HG03159 (cell line): ENCODE measurements around the gene TNFAIP6.

Experiments used
- ATAC-seq: cut with Tn5 transposase; IDR thresholded peaks from one replicate; pipeline ENCODE4 v1.9.1; 2021; ENCODE audit warnings: mild to moderate bottlenecking, moderate library complexity; ENCODE audit not compliant: unreplicated experiment

TNFAIP6 gene

DNA sequence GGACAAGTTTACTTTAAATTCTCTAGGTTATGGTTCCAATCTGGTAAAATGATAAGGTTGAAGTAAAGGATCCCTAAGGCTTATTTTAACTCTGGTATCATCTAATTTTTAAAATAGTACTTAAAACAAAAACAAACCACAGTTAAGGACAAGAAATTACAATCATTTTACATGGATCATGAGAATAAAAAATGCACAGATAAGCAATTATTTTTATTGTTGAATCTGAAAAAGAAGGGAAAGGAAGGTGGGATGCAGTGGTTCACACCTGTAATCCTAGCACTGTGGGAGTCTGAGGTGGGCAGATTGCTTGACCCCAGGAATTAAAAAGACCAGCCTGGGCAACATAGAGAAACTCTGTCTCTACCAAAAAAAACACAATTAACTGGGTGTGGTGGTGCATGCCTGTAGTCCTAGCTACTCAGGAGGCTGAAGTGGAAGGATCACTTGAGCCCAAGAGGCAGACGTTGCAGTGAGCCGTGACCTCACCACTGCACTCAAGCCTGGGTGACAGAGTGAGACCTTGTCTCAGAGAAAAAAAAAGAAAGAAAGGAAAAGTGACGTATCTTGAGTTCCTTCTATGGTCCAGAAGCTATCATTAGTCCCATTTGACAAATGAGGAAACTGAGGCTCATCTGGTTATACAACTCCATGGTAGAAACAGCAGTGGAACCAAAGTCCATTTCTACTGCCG is 2.5 kb downstream of the TNFAIP6 start:
- no peak for ATAC-seq

DNA sequence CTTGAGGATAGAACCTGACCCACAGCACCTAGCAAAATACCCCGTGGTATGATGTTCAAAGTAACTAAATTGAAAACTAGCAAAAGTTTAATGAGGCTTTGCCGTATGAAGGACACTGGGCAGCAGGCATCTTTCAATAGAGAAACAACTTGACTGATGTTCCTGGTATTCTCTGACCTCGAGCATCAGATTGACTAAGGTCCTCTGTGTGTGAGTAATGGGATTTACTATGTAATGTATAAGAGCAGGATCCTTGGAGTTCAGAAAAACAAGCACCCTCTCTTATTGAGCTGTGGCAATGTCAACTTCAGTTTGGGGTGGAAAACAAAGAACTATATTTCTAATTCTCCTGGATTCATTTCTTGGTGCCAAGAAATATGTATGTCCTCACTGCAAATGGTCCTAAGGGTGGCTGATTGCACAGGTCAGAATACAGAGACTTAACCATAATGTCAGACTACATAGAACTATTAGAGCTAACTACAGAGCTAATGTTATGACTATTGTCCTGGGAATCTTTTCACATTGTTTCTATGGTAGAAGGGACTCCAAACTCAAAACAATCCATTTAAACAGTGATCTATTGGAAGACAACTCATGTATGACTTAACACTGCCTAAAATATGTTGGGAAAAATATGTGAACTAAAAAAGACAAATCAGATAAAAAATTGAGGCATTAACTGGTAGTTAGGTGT is 4.4 kb downstream of the TNFAIP6 start:
- ATAC-seq, result no peak

DNA sequence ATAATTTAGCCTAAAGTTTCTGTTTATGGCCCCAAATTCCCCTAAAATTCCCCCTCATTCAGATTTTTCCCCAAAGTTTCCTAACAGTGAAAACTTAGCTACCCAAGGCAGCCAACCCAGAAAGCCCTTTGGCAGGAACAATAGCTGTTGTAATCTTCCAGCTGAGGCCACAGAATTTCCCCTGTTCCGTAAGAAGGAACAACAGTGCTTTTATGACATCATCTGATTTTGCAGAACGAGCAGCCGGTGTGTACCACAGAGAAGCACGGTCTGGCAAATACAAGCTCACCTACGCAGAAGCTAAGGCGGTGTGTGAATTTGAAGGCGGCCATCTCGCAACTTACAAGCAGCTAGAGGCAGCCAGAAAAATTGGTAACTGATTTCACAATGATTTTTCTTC is 6.3 kb downstream of the TNFAIP6 start:
- ATAC-seq, result peak; percentile 70

DNA sequence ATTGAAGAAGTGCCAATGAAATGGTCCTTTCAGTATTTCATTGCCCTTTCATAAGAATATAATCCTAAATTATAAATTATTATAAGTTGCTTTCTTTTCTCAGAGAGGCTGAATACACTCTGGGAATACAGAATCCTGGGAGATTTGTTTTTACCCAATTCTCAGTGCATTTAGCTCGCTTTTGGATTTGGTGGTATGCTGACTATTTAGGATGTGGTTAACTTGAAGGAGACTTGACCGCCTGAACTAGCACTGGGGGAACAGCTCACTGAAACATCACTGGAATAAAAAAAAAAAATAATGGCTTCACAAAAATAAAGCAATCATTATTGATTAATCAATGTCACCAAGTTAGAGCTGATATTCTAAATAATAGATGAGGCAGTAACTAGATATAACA is 10.2 kb downstream of the TNFAIP6 start:
- ATAC-seq, result no peak

DNA sequence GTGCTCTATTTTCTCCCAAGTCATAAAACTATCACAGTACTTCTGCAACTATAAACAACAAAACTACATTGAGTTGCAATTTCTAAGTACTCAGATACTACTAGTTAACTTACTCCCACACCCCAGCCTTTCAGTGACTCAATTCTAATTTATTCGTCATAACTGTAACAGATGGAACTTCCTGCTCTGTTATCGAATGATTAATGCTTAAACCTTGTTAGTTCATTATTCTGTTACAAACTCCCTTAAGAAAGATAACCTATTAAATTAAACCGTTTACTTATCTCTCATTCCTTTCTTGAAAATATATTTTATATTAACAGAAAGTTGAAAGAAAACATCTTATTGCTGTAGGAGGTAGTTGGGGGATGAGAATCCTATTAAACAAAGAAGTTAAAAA is 17.0 kb downstream of the TNFAIP6 start:
- peak; percentile 98 for ATAC-seq

DNA sequence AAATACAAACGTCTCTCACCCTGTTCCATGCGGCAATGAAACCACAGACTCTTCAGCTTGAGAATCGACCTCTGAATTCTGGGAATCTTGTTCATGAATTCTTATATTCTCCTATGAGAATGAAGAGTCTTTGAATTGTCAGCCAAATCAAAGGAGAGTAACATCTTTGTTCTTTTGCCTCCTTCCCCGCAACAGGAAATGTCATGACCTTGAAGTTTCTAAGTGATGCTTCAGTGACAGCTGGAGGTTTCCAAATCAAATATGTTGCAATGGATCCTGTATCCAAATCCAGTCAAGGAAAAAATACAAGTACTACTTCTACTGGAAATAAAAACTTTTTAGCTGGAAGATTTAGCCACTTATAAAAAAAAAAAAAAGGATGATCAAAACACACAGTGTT is 21.8 kb downstream of the TNFAIP6 start:
- ATAC-seq, result no peak

DNA sequence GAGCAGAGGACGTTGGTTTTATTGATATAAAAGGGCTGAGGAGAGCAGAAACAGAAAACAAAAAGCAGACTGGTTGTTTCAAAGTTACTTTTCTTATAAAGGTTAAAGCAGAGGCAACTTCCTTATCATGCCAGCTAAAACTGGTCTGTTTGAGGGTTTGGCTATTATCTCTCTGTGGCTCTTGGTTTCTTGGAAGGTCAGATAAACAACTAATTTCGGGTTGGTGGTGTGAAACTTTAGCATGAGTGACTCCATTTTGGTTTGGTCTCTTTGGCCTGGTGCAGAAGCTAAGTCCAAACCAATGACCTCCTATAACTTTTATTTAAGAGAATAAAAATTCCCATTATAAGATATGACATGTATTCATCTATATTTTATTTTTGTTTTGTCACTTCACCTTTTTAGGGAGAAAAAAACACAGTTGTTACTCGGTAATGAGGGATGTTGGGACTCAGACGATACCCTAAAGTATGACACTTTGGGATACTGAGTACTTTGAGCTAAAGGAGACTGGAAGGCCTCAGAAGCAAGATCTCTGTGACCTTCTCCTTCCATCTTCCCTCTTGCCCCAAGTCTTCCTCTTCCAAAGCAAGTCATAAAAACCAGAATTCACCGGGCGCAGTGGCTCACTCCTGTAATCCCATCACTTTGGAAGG is 23.3 kb downstream of the TNFAIP6 start:
- no peak for ATAC-seq

DNA sequence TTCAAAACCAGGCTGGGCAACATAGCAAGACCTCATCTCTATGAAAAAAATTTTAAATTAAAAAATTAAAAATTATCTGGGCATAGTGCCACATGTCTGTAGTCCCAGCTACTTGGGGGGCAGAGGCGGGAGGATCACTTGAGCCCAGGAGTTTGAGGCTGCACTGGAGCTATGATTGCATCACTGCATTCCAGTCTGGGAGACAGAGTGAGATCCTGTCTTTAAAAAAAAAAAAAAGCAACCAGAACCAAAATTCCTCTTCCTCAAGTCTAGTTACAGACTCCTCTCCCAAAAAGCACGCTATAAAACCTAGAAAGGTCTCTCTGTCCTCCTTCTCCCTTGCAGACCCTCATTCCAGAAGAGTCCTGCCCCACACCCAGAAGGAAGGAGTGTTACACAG is 23.9 kb downstream of the TNFAIP6 start:
- no peak for ATAC-seq

DNA sequence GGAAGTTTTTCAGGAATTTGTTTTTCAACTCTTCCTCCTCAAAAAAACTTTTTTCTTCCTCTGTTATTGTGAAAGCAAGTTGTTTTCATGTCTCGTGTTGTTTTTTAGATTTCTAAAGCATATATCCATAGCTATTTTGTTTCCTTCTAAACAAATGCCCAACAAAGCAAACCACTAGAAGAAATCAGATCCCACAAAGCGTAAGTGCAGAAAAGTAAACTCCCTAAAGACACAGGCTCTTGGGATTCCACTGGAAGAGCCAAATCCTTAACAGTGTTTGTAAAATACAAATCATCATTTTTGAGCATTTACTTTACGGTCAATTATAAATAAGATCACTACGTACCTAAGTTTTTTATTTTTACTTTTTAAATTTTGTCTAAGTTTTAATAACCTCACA is 30.6 kb downstream of the TNFAIP6 start:
- no peak for ATAC-seq

DNA sequence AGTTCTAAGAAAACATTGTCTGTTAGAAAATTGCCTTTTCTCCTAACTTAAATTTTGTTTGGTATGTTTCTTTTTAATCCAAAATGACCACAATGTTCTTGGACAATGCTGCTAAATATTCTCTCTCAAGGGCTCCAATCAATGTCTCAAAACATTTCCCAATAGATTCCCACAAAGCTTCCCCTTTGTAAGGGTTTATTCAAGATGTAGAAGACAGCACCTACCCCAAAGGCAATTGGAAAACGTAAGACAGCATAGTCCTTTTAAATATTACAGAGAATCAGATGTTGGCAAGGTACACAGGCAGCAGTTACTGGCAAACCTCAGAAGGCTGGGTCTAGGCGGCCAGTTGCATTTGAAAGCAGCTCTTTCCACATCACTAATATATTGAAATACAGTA is 34.0 kb downstream of the TNFAIP6 start:
- no peak for ATAC-seq

DNA sequence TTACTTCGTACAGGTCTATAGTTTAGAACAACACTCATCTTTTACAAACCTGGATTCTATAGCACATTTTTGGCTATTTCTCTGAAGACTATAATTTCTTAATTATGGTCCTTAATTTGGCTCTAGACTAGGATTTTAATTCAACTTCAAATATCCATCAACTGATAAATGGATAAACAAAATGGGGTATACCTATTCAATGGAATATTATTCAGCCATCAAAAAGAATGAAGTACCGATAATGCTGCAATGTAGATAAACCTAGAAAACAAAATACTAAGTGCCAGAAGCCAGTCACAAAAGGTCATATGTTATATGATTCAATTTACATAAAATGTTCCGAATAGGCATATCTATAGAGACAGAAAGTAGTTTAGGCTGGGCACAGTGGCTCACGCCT is 37.1 kb downstream of the TNFAIP6 start:
- no peak for ATAC-seq

DNA sequence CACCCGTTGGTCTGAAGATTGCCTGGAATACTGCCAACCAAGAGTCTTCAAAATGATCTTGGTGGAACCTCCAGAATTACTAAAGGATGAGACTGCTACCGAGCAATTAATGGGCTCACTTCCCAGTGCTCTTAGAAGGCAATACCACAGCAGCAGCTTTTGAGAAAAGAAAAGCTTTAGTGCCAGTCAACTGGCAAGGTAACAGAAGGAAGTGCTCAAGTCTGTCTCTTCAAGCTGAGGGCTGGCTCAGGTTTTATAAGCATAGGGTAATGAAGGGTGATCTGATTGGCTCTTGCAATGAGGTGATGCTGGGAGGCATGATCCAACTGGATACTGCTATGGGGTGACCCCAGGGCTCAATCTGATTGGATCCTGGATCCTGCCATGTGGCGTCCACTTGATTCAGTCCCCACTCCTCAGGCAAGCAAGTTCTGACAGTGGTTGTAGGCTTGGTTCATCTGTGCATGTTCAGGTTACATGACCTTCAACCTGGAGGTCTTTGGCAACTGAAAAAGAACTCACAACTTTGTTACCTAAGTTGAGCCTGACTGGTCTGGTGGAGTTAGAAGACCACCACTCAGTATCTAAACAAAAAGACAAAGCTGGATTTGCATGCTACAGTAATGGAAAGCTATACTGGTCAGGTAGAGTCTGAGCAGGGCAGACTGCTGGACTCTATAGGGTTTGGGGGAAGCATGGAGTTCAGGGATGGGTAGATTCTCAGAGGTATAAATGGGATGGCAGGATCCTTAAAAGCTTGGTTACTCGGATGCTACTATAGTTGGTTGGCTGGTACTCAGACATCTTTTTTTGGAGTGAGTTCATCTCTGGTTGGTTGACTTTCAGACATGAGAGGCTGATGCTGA is 38.4 kb downstream of the TNFAIP6 start:
- ATAC-seq, result no peak

DNA sequence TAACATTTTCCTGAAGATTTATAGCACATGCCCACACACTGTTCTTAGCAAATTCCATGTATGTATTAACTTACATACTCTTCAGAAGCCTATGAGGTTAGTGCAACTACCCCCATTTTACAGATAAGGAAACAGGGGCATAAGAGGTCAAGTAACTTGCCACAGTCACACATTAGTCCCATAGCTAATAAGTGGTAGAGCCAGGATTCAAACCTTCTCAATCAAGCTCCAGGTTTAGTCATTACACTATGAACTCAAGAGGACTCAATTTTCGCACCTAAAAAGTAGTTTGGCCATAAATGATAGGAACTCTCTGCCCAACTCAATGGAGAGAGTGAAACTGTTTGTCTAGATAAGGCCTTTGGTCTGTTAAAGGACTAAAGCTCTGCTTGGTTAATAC is 42.6 kb downstream of the TNFAIP6 start:
- ATAC-seq, result no peak

DNA sequence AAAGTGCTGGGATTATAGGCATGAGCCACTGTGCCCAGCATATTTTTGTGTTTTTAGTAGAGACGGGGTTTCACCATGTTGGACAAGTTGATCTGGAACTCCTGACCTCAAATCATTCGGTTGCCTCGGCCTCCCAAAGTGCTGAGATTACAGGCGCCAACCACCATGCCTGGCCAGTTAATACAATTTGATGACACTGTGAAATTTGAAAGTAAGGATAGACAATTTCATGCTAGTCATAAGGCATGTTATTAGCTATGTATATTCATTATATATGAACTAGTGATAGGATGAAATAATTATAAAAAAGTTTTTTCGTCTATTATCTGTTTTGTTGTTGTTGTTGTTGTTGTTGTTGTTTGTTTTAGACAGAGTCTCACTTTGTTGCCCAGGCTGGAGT is 43.8 kb downstream of the TNFAIP6 start:
- ATAC-seq, result no peak

DNA sequence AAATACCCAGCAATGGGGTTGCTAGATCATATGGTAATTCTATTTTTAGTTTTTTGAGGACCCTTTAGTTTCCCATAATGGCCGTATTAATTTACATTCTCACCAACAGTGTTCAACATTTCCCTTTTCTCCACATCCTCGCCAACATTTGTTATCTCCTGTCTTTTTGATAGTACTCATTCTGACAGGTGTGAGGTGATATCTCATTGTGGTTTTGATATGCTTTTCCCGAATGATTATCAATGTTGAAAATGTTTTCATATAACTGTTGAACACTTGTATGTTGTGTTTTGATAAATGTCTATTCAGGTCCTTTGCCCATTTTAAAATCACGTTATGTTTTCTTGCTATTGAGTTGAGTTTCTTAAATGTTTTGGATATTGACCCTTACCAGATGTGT is 46.5 kb downstream of the TNFAIP6 start:
- ATAC-seq, result no peak

DNA sequence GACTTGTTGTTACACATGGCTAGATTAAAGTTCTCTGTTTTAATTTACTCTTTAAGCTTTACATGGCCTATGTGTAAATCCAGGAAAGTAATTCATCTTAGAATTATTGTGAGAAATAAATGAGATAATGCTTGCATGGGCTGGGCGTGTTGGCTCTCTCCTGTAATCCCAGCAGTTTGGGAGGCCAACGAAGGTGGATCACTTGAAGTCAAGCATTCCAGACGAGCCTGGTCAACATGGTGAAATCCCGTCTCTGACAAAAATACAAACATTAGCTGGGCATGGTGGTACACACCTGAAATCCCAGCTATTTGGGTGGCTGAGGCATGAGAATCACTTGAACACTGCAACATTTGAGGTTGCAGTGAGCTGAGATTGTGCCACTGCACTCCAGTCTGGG is 48.0 kb downstream of the TNFAIP6 start:
- ATAC-seq, result no peak

DNA sequence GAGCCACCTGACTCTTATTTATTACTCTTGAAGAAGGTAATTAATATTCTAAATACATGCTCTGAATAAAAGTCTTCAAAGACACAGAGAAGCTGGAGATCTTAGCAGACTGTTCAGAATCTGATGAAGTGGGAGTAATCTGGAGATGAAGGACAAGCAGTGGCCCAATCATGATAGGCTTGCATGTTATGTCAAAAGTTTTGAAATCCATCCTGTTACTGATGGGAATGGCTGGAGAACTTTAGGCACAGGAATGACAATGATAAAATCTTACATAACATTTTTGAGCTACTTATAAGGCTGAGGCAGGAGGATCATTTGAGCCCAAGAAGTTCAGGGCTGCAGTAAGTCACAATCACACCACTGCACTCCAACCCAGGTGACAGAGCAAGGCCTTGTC is 49.9 kb downstream of the TNFAIP6 start:
- no peak for ATAC-seq

DNA sequence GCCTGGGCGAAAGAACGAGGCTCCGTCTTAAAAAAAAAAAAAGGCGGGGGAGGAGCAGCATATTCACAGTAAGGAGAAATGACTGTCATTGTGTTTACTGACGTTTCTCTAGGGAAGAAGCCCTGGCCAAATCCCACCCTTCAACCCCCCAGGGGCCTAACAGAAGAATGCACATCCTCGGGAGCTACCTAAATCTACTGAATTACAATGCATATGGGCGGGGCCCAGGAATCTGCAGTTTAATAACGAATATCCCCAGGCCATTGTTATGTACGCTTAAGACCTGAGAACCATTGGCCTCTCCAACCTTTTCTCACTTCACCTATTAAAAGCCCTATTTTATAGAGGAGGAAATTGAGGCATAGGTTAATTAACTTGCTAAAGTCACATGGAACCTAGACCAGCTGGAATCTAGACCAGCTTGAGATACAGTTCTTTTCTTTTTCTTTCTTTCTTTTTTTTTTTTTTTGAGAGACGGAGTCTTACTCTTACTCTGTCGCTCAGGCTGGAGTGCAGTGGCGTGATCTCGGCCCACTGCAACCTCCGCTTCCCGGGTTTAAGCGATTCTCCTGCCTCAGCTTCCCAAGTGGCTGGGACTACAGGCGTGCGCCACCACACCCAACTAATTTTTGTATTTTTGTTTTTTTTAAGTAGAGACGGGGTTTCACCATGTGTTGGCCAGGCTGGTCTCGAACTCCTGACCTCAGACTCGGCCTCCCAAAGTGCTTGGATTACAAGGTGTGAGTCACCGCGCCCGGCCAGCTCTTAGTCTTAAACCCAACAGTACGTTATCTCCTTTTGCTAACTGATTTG is 51.6 kb downstream of the TNFAIP6 start:
- no peak for ATAC-seq

DNA sequence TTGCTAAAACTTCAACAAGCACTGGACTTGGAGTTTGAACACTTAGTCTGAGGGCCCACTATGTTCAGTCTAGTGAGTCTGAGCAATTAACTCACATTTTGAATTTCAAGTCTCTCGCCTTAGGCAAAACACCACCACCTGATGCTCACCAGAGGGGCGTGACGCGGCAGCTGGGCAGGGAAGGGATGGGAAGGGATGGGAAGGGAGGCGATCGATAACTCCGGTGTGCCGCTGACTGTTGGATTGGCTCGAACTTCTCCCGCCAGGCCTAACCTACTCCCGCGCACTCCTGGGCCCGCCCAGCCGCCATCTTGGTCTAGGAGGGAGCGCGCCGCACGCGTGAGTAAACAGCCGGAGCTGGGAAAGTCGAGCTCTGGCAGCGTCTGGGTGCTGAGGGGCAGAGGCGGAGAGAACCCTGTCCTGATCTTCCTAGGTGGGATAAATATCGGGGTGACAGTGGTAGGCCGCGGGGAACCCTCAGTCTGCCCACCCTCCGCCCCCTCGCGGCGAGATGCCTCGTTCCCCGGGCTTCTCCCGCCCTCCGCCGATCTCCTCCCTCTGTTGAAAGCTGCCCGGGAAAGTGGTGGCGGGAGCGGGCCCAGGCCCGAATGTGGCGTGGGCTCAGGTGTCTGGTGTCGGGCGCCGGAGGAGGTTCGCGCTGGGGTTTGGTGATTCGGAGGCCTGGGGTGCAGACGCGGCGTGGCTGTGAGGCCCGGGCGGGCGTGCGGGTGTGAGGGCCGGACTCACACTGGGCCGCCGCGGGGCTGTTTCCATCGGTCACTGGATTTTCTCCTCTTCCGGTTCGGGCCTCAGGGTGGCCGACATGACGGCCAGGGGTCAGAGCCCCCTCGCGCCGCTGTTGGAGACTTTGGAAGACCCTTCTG is 52.5 kb downstream of the TNFAIP6 start, which contains the start of gene RIF1:
Gene RIF1, plus strand, starts transcription at position 302 of the 884 bp plus-strand sequence. Its CDS starts 522 bp downstream, at position 824.
- peak; percentile 90 for ATAC-seq
